Uterus (tissue), 2 donors: ENCODE results near the gene PRPF19.

ENCODE experiments used
- POLR2A ChIP-seq, 2 donors: fragments of 450-650 bp; IDR thresholded peaks; one replicate each; pipeline ENCODE4 v1.6.1; 2016; ENCODE audit warnings: antibody characterized with exemption in 2 of 2, mild to moderate bottlenecking in 1 of 2, moderate library complexity in 1 of 2
- TF ChIP-seq, protein P1 (sequence below), 4 experiments: fragments of 200-600 bp in 2 of 4; fragments of 450-650 bp in 2 of 4; sonication (generic) in 2 of 4; IDR thresholded peaks; one replicate each; pipeline ENCODE4 v1.5.1; 2016 to 2019; ENCODE audit warnings: antibody characterized with exemption in 4 of 4, mild to moderate bottlenecking in 2 of 4, moderate library complexity in 1 of 4

- TF ChIP-seq, protein P1, sequence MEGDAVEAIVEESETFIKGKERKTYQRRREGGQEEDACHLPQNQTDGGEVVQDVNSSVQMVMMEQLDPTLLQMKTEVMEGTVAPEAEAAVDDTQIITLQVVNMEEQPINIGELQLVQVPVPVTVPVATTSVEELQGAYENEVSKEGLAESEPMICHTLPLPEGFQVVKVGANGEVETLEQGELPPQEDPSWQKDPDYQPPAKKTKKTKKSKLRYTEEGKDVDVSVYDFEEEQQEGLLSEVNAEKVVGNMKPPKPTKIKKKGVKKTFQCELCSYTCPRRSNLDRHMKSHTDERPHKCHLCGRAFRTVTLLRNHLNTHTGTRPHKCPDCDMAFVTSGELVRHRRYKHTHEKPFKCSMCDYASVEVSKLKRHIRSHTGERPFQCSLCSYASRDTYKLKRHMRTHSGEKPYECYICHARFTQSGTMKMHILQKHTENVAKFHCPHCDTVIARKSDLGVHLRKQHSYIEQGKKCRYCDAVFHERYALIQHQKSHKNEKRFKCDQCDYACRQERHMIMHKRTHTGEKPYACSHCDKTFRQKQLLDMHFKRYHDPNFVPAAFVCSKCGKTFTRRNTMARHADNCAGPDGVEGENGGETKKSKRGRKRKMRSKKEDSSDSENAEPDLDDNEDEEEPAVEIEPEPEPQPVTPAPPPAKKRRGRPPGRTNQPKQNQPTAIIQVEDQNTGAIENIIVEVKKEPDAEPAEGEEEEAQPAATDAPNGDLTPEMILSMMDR (IDR thresholded peaks at IDR 0.05): no peak
- no peak for TF ChIP-seq POLR2A (IDR thresholded peaks at IDR 0.05)
These were observed 27.3 kb downstream of the PRPF19 start for GRCh38 chr11:60879104-60879503.
